Measurements from ENCODE around the gene FIGN.

FIGN gene

GRCh38 chr2:163751696-163752095 is 15.9 kb upstream of the FIGN start:
- no peak for TF ChIP-seq CTCF (IDR thresholded peaks at IDR 0.05; ENCODE audit: low read depth, low read length)
- TF ChIP-seq MYC (IDR thresholded peaks at IDR 0.05; ENCODE audit: low read depth, low read length), result no peak
- no peak for TF ChIP-seq MAX (IDR thresholded peaks at IDR 0.05; ENCODE audit: low read depth, low read length)
- no peak for TF ChIP-seq POLR2A (IDR thresholded peaks at IDR 0.05; ENCODE audit: extremely low read depth, insufficient read length)
- H3K4me3 ChIP-seq (ENCODE audit: low read depth, low read length), result no peak overlapping the region
- DNase-seq (ENCODE audit: low read depth), result no peak

GRCh38 chr2:163748420-163748819 is 12.6 kb upstream of the FIGN start:
- DNase-seq (ENCODE audit: low read depth), result peak; percentile 7
- H3K4me3 ChIP-seq (ENCODE audit: low read depth, low read length), result no peak overlapping the region
- TF ChIP-seq CTCF (IDR thresholded peaks at IDR 0.05; ENCODE audit: low read depth, low read length), result no peak
- no peak for TF ChIP-seq MYC (IDR thresholded peaks at IDR 0.05; ENCODE audit: low read depth, low read length)

- DNase-seq (ENCODE audit: low read depth), result no peak
- no peak overlapping the region for H3K4me3 ChIP-seq (ENCODE audit: low read depth, low read length)
- TF ChIP-seq CTCF (IDR thresholded peaks at IDR 0.05; ENCODE audit: low read depth, low read length) (no peak), POLR2A (IDR thresholded peaks at IDR 0.05; ENCODE audit: extremely low read depth, insufficient read length) (no peak), MAX (IDR thresholded peaks at IDR 0.05; ENCODE audit: low read depth, low read length) (no peak), MYC (IDR thresholded peaks at IDR 0.05; ENCODE audit: low read depth, low read length) (no peak)
Observed at GRCh38 chr2:163741435-163741834, 5.6 kb upstream of the FIGN start.

- TF ChIP-seq MAX (IDR thresholded peaks at IDR 0.05; ENCODE audit: low read depth, low read length) (no peak), POLR2A (IDR thresholded peaks at IDR 0.05; ENCODE audit: extremely low read depth, insufficient read length) (no peak), MYC (IDR thresholded peaks at IDR 0.05; ENCODE audit: low read depth, low read length) (no peak), CTCF (IDR thresholded peaks at IDR 0.05; ENCODE audit: low read depth, low read length) (no peak)
- DNase-seq (ENCODE audit: low read depth), result no peak
- H3K4me3 ChIP-seq (ENCODE audit: low read depth, low read length), result no peak overlapping the region
Observed at GRCh38 chr2:163737563-163737962, 1.8 kb upstream of the FIGN start.

- H3K4me3 ChIP-seq (ENCODE audit: low read depth, low read length), result no peak overlapping the region
Observed at GRCh38 chr2:163737190-163737439, 1.3 kb upstream of the FIGN start.

More at GRCh38 chr2:163737190-163737439, 1.3 kb upstream of the FIGN start:
- no peak for TF ChIP-seq MYC (IDR thresholded peaks at IDR 0.05; ENCODE audit: low read depth, low read length)
- TF ChIP-seq CTCF (IDR thresholded peaks at IDR 0.05; ENCODE audit: low read depth, low read length), result no peak
- TF ChIP-seq MAX (IDR thresholded peaks at IDR 0.05; ENCODE audit: low read depth, low read length), result no peak
- TF ChIP-seq POLR2A (IDR thresholded peaks at IDR 0.05; ENCODE audit: extremely low read depth, insufficient read length), result no peak
- no peak for DNase-seq (ENCODE audit: low read depth)
